Endothelial cell (in vitro differentiated cells): ENCODE results near the gene ADARB2. TPM values are rescaled to one million over a fixed set of nuclear protein-coding genes. Genes with fewer than 3 reads are reported as not detected.

ENCODE experiments used
- DNase-seq: peaks from one replicate; pipeline ENCODE4 v3.0.0; 2021; ENCODE audit warnings: low spot score
- H3K27ac Mint-ChIP-seq: one replicate; pipeline ENCODE4 v1.8.0; 2021; ENCODE audit warnings: mixed read lengths, inconsistent platforms; ENCODE audit not compliant: unreplicated experiment
- H3K27me3 Mint-ChIP-seq: one replicate; pipeline ENCODE4 v1.8.0; 2021; ENCODE audit warnings: mild to moderate bottlenecking, moderate library complexity, mixed read lengths, inconsistent platforms; ENCODE audit not compliant: unreplicated experiment
- H3K36me3 Mint-ChIP-seq: one replicate; pipeline ENCODE4 v1.8.0; 2021; ENCODE audit warnings: mild to moderate bottlenecking, low read depth, mixed read lengths, inconsistent platforms; ENCODE audit not compliant: unreplicated experiment
- H3K4me1 Mint-ChIP-seq: one replicate; pipeline ENCODE4 v1.8.0; 2021; ENCODE audit warnings: mild to moderate bottlenecking, mixed read lengths, inconsistent platforms; ENCODE audit not compliant: unreplicated experiment
- H3K4me3 Mint-ChIP-seq: one replicate; pipeline ENCODE4 v1.8.0; 2021; ENCODE audit warnings: mild to moderate bottlenecking, mixed read lengths, inconsistent platforms; ENCODE audit not compliant: unreplicated experiment
- H3K9me3 Mint-ChIP-seq: one replicate; pipeline ENCODE4 v1.8.0; 2021; ENCODE audit warnings: mixed read lengths, inconsistent platforms; ENCODE audit not compliant: unreplicated experiment
- CTCF ChIP-seq: fragments of 200-600 bp; sonication (generic); IDR thresholded peaks from one replicate; pipeline ENCODE4 v1.5.0; 2021; ENCODE audit warnings: antibody characterized with exemption; ENCODE audit not compliant: unreplicated experiment
- total RNA-seq: library from RNA; stranded (reverse); fragmentation: NEBNext Ultra II Directional; extraction: Animal tissue kit (Norgen Biotek cat#: 25700); gene quantifications from one replicate; pipeline ENCODE4 v1.2.1, GENCODE V29; 2021; ENCODE audit not compliant: unreplicated experiment

ADARB2 gene
- total RNA-seq, 1 donor from 2014 or later = 54.9 TPM

- Mint-ChIP-seq H3K27ac (no peak overlapping the region), H3K9me3 (no peaks in the 10 kb centered on the region), H3K36me3 (peaks cover 4% of the 10 kb centered on the region), H3K4me3 (no peak overlapping the region), H3K27me3 (peaks cover 9% of the 10 kb centered on the region), H3K4me1 (peaks cover 4% of the 10 kb centered on the region)
- DNase-seq = no peak
- TF ChIP-seq CTCF = no peak
Observed at GRCh38 chr10:1626835-1627234, 110.5 kb downstream of the ADARB2 start.

- H3K9me3 Mint-ChIP-seq = no peaks in the 10 kb centered on the region
- no peak for TF ChIP-seq CTCF
- DNase-seq = no peak
- peaks cover 6% of the 10 kb centered on the region for H3K27me3 Mint-ChIP-seq
- H3K27ac Mint-ChIP-seq = no peak overlapping the region
- H3K36me3 Mint-ChIP-seq = peaks cover 4% of the 10 kb centered on the region
- peaks cover 4% of the 10 kb centered on the region for H3K4me1 Mint-ChIP-seq
- H3K4me3 Mint-ChIP-seq = no peak overlapping the region
Observed at GRCh38 chr10:1626410-1626809, 110.9 kb downstream of the ADARB2 start.

GRCh38 chr10:1625731-1626130 lies 111.6 kb downstream of the ADARB2 start:
- H3K36me3 Mint-ChIP-seq = peaks cover 4% of the 10 kb centered on the region
- peaks cover 3% of the 10 kb centered on the region for H3K27me3 Mint-ChIP-seq
- DNase-seq = no peak
- H3K4me1 Mint-ChIP-seq = no peaks in the 10 kb centered on the region
- no peaks in the 10 kb centered on the region for H3K9me3 Mint-ChIP-seq
- TF ChIP-seq CTCF = no peak
- no peak overlapping the region for H3K27ac Mint-ChIP-seq
- H3K4me3 Mint-ChIP-seq = no peak overlapping the region

GRCh38 chr10:1625079-1625478 lies 112.2 kb downstream of the ADARB2 start:
- H3K36me3 Mint-ChIP-seq = no peaks in the 10 kb centered on the region
- no peaks in the 10 kb centered on the region for H3K9me3 Mint-ChIP-seq
- DNase-seq = no peak
- no peaks in the 10 kb centered on the region for H3K27me3 Mint-ChIP-seq
- no peak overlapping the region for H3K27ac Mint-ChIP-seq
- H3K4me3 Mint-ChIP-seq = no peak overlapping the region
- no peak for TF ChIP-seq CTCF
- H3K4me1 Mint-ChIP-seq = no peaks in the 10 kb centered on the region

GRCh38 chr10:1624240-1624639 lies 113.1 kb downstream of the ADARB2 start:
- no peak for TF ChIP-seq CTCF
- no peak overlapping the region for H3K4me3 Mint-ChIP-seq
- no peak overlapping the region for H3K27ac Mint-ChIP-seq
- peaks cover 1% of the 10 kb centered on the region for H3K27me3 Mint-ChIP-seq
- H3K9me3 Mint-ChIP-seq = no peaks in the 10 kb centered on the region
- H3K4me1 Mint-ChIP-seq = no peaks in the 10 kb centered on the region
- DNase-seq = no peak
- no peaks in the 10 kb centered on the region for H3K36me3 Mint-ChIP-seq
